COLO668 (cell line): ENCODE measurements around the gene SCGB3A1.

Experiments used
- DNase-seq: peaks from one replicate; lab custom pipeline; 2025; ENCODE audit not compliant: unreplicated experiment; lab: John Stamatoyannopoulos, UW

The SCGB3A1 gene

GRCh38 chr5:180591311-180591887 lies at the start of gene SCGB3A1:
Gene SCGB3A1 (minus strand): TSS chr5:180591499. CDS start chr5:180591462, 37 bp downstream.
- DNase-seq = peak; percentile 2

DNA sequence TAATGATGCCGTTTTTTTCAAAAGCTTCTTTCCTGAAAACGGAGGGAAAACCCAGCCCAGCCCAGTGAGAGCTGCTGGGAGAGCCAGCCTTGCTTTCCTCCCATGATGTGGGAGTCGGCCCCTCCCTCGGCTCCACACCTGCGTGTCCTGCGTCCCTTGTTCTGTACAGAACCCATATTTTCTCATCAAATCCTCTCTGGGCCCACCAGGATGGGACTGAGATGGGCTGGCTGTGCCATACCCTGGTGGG lies 49.2 kb upstream of the SCGB3A1 start:
- no peak for DNase-seq

GRCh38 chr5:180639741-180640610 lies 48.7 kb upstream of the SCGB3A1 start:
- DNase-seq = no peak

DNA sequence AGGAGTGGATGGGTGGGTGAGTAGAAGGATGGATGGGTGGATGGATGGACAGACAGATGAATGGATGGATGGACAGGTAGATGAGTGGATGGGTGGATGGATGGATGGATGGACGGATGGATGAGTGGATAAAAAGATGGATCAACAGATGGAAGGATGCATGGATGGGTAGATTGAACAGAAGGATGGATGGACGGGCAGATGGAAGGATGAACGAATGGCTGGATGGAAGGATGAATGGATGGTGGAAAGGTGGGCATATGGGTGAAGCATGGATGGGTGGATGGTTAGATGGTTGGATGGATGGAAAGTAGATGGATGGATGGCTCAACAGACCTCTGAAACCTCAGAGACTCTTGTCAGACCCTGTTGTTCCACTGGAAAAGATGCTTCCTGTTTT lies 48.0 kb upstream of the SCGB3A1 start:
- no peak for DNase-seq

DNA sequence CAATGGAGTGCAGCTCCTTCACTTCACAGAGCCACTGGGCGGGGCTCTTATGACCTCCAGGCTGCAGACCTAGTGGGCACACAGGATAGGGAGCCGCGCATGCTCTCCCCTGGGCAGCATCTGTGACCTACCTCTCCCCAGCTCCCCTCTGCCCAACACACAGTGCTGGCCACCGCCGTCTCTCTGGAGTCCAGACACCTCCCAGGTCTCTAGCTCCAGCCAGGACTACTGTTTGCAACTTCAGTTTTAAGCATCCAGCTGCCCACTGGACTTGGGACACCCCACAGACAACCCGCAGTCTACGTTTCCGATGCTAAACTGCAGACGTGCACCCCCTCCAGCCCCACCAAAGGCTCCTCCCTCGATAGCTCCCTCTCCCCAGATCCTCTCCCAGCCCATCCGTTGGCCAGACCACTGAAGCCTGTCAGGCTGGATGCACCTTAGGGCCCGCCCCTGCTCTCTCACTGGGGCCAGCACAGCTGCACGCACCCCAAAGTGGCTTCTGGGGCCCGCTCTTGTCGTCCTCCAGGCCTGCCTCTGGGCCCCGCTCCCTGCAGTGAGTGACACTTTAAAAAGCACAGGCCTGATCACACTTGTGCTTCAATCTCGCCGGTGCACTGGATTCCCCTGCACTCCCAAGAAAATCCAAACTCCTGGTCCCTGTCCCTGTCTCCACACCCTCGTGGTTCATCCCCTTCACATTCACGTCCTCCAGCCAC lies 46.8 kb upstream of the SCGB3A1 start:
- DNase-seq = no peak

- DNase-seq = no peak
Measured at GRCh38 chr5:180636403-180637075, 45.2 kb upstream of the SCGB3A1 start.

- no peak for DNase-seq
Measured at GRCh38 chr5:180636016-180636402, 44.7 kb upstream of the SCGB3A1 start.

DNA sequence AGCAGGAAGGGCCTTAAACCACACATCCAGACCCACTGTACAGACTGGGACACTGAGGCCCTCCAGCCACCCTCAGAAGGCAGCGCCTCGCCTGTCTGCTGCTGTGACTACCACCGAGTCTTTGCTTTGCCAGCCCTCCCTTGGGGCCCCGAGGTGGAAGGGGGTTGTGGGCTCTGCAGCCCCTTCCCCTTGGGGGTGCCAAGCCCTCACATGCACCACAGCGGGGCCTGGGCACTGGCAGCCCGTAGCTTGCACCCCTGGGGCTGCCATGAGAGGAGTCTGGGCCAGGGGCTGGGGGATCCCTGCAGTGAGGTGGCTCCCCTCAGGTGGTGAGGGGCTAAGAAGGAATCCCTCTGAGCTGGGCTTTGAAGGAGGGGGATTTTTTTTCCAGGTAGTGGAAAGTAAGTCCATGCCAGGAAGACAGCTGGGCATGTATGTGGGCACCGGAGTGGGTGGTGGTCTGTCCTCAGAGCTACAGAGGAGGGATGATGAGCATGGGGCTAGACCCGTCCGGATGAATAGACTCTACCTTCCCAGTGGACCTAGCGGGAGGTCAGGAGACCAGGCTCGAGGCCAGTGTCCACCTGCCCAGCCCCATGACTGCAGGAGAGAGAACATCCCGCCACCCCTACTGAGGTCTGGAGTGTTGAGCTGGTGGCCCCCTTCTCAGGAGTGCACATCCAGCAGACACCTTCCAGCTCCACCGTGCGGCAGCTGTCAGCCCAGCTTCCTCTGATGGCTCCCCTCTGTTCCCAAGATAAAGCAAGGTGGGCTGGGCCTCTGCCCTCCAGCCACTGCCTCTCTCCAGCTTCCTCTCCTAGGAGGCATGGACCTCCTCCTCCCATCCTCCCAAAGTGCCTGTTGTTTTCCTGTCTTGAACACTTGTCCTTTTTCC lies 42.2 kb upstream of the SCGB3A1 start:
- DNase-seq = no peak

DNA sequence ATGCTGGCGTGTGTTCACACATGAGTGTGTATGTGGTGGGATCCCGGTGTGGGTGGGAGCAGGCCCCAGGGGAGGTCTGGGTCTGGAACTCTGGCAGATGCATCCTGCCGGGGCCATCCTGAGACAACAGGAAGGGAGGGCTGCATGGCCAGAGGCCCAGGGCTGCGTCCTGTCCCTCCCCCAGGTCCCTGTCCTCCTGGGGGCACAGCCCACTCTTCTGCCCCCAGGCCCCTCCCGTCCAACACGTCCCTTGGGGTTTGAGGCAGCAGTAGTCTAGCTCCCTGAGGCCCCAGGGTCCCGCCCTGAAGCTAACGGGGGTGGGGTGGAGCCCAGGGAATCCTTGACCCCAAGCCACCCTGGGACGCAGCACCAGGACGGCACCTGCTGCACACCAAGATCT lies 41.5 kb upstream of the SCGB3A1 start:
- no peak for DNase-seq

GRCh38 chr5:180631549-180632383 lies 40.5 kb upstream of the SCGB3A1 start:
- DNase-seq = no peak

- no peak for DNase-seq
Measured at GRCh38 chr5:180630426-180630825, 39.1 kb upstream of the SCGB3A1 start.

GRCh38 chr5:180629831-180630382 lies 38.6 kb upstream of the SCGB3A1 start:
- no peak for DNase-seq

DNA sequence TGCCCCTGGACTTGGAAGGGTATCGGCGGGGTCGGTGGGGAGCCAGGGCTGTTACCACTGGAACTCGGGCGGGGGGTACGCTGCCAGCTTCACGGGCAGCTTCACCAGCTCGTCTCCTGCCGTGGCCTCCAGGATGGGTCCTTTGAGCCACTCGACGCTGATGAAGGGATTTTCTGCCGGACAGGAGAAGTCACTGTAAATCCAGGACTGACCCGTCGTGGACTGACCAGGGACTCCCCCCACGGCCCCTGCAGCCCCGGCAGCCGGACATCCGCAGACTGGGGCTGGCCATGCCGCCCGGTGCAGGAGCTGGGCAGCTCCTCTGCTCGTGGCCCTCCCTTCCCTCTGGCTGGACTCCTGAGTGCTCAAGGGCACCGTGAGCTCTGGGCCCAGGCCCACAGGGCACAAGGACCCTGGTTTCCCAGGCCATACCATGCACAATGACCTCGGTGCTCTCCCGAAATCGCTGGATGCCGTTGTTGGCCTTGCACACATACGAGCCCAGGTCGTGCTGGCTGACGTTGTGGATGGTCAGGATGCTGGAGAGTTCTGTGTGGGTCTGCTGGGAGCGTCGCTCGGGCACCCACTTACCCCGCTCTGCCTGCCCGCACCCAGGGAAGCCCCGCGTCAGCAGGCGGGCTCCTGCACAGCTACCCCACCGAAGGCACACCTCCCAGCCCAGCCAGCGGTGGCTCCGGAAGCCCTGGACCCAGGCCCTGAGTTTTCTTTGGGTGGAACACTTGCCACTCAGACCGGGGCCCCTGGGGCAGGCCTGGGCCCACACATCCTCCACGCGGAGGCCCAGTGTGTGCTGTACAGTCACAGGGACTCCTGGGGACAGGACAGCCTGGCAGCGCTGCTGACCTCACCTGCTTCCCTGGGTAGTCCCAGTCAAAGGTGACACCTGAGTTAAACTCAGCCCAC lies 37.8 kb upstream of the SCGB3A1 start:
- no peak for DNase-seq

DNA sequence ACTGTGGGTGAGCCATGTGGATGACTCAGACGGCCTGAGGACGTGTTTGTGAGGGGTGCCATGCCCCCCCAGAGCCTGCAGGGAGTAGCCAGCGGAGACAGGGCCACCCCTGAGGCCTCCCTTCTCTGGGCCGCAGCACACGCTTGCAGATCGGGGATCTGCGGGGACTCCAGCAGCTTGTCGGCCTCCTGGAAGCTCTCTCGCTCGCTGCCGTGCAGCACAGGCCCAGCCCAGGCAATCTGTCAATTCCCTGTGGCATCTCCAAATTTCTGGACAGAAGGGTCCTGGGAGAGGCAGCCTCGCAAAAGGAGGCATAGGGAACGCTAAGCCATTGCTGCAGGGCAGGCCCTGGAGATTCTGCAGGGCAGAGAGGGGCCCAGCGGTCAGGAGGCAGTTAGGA lies 36.9 kb upstream of the SCGB3A1 start:
- DNase-seq = no peak

DNA sequence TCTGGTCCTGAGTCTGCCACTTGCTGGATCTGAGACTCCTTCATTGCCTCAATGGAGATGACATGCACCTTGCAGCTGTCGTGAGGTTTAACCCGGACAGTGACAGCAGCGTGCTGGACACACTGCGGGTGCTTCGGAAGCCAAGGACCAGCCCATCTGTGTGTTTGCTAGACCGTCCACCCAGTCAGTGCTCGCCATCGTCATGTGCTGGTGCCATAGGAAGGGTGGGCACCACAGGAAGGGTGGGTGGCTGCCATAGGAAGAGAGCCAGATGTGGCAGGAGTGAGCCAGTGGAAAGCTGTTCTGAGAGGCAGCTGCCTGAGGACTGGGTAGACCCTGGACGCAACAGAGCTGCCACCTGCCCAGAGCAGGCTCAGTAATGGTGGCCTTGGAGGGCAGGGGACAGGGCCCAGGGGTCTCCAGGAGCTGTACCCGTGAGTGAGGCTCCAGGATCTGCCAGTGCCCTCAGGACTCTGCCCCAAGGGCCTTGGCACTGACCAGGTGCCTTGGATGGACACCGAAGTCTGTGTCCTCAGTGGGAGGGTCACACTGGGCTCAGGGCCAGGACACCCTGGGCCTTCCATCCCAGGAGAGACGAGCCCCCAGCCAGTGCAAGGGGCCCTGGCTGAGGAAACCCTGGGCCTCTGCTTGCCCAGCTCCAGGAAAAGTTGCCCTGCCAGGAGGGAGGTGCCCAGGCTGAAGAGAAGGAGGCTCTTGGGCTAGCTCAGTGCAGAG lies 36.3 kb upstream of the SCGB3A1 start:
- DNase-seq = no peak

DNA sequence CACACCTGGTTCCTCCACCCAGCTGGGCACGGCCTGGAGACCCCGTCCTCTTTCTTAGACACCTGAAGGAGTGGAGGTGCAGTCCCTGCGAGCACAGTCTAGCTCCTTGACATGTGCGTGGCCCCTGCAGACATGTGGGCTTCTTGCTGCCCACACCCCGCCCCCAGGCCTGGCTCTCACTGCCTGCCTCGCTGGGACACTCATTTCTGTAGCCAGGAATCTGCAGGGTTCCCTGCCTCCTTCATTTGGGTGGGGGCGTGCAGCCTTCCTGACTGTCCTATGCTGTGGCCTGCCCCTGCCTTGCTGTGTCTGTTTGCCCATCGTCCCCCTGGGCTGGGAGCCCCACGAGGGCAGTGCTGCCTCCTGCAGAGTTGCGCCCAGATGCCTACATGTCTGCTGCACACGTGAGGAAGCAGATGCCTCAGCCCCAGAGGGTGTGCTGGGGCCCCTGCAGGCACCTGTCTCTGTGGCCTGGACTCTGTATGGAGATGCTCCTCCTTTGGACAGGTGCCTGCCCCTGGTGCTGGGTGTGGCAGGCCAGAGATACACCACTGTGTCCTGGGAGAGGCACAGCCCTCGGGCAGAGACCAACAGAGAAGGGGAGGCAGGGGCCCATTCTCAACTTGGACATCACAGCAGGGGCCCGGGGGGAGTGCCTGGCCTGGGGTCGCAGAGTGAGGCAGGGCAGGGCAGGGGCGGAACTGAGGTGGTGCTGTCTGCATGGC lies 35.5 kb upstream of the SCGB3A1 start:
- DNase-seq = peak; percentile 6
